Osteoblast (primary cell): ENCODE data around the gene POLDIP3. TPM values are rescaled to one million over a fixed set of nuclear protein-coding genes. Genes with fewer than 3 reads are reported as not detected.

Experiments
- DNase-seq: peaks from one replicate; pipeline ENCODE4 v3.0.0; 2011; ENCODE audit warnings: low spot score, mixed read lengths; ENCODE audit not compliant: insufficient read length; ENCODE audit errors: missing footprints
- H2AFZ ChIP-seq: 2 replicates; pipeline ENCODE4 v1.6.0; 2011; ENCODE audit warnings: mild to moderate bottlenecking, low read length
- H3K27ac ChIP-seq: 2 replicates; pipeline ENCODE4 v1.5.1; 2011; ENCODE audit warnings: mild to moderate bottlenecking, low read depth, low read length, moderate library complexity
- H3K27me3 ChIP-seq: 2 replicates; pipeline ENCODE4 v1.6.0; 2012; ENCODE audit warnings: mild to moderate bottlenecking, control low read depth, inconsistent platforms, low read length, moderate library complexity; ENCODE audit not compliant: insufficient read depth
- H3K36me3 ChIP-seq: 2 replicates; pipeline ENCODE4 v1.5.1; 2011; ENCODE audit warnings: mild to moderate bottlenecking, low read length, control low read depth, moderate library complexity; ENCODE audit not compliant: insufficient read depth
- H3K4me1 ChIP-seq: 2 replicates; pipeline ENCODE4 v1.5.1; 2011; ENCODE audit warnings: mild to moderate bottlenecking, low read length, control low read depth, moderate library complexity; ENCODE audit not compliant: insufficient read depth
- H3K4me2 ChIP-seq: 2 replicates; pipeline ENCODE4 v1.6.0; 2011; ENCODE audit warnings: mild to moderate bottlenecking, low read length; ENCODE audit not compliant: insufficient read depth
- H3K4me3 ChIP-seq: fragments of 200-600 bp; sonication (generic); 3 replicates; pipeline ENCODE4 v1.5.1; 2012; ENCODE audit warnings: mild to moderate bottlenecking, low read length, inconsistent platforms; ENCODE audit not compliant: insufficient read depth
- H3K79me2 ChIP-seq: 2 replicates; pipeline ENCODE4 v1.6.0; 2012; ENCODE audit warnings: mild to moderate bottlenecking, low read length, control low read depth, inconsistent platforms; ENCODE audit not compliant: insufficient read depth
- H3K9me3 ChIP-seq: 2 replicates; pipeline ENCODE4 v1.5.1; 2011; ENCODE audit warnings: low read depth, low read length, control low read depth
- H4K20me1 ChIP-seq: 2 replicates; pipeline ENCODE4 v1.6.0; 2012; ENCODE audit warnings: mild to moderate bottlenecking, low read length, control low read depth; ENCODE audit not compliant: insufficient read depth
- CTCF ChIP-seq: IDR thresholded peaks from 2 replicates; pipeline ENCODE4 v1.5.1; 2011; ENCODE audit warnings: mild to moderate bottlenecking, low read depth, low read length, moderate library complexity; ENCODE audit errors: extremely low read depth
- total RNA-seq: library from RNA; depleted of rRNA; stranded (reverse); fragments of >200 nt; gene quantifications from 2 replicates; pipeline ENCODE4 v1.2.3, GENCODE V29; 2012

POLDIP3 gene
- total RNA-seq, 1 donor: 22.4 TPM

GRCh38 chr22:42646569-42647525 is 32.2 kb upstream of the POLDIP3 start:
- H3K4me1 ChIP-seq: peaks cover 44% of the 10 kb centered on the region
- H2AFZ ChIP-seq: no peak overlapping the region

GRCh38 chr22:42645938-42646568 is 31.4 kb upstream of the POLDIP3 start:
- Histone ChIP-seq H3K79me2 (peaks cover 85% of the 10 kb centered on the region), H4K20me1 (peaks cover 48% of the 10 kb centered on the region), H3K4me3 (no peak overlapping the region), H3K36me3 (no peaks in the 10 kb centered on the region), H3K9me3 (no peaks in the 10 kb centered on the region), H3K27ac (peak overlapping the region; percentile 63), H3K4me2 (peak overlapping the region; percentile 66), H3K4me1 (peaks cover 44% of the 10 kb centered on the region), H2AFZ (no peak overlapping the region), H3K27me3 (no peaks in the 10 kb centered on the region)
- DNase-seq: peak; percentile 82
- no peak for TF ChIP-seq CTCF

More at GRCh38 chr22:42646569-42647525, 32.2 kb upstream of the POLDIP3 start:
- no peak overlapping the region for H3K4me2 ChIP-seq
- DNase-seq: peak; percentile 86
- H3K9me3 ChIP-seq: no peaks in the 10 kb centered on the region
- H3K4me3 ChIP-seq: no peak overlapping the region
- no peak overlapping the region for H3K27ac ChIP-seq
- H3K27me3 ChIP-seq: no peaks in the 10 kb centered on the region
- no peak for TF ChIP-seq CTCF
- H4K20me1 ChIP-seq: peaks cover 48% of the 10 kb centered on the region
- H3K79me2 ChIP-seq: peaks cover 77% of the 10 kb centered on the region
- H3K36me3 ChIP-seq: no peaks in the 10 kb centered on the region

GRCh38 chr22:42645341-42645937 is 30.8 kb upstream of the POLDIP3 start:
- Histone ChIP-seq H3K9me3 (no peaks in the 10 kb centered on the region), H4K20me1 (peaks cover 51% of the 10 kb centered on the region), H2AFZ (no peak overlapping the region), H3K4me1 (peaks cover 44% of the 10 kb centered on the region), H3K4me3 (peak overlapping the region; percentile 38), H3K27me3 (no peaks in the 10 kb centered on the region), H3K4me2 (peak overlapping the region; percentile 66), H3K36me3 (no peaks in the 10 kb centered on the region), H3K79me2 (peaks cover 90% of the 10 kb centered on the region), H3K27ac (peak overlapping the region; percentile 63)
- peak; percentile 91 for DNase-seq
- no peak for TF ChIP-seq CTCF
